Activated effector memory CD4-positive, alpha-beta T cell treated with anti-CD3 and anti-CD28 coated beads, Interleukin-2, amount 50 U/mL, for 16 hours (primary cell): Measurements from ENCODE around the gene SMYD1.

Experiments
- DNase-seq: peaks from one replicate; pipeline ENCODE4 v3.0.0-alpha.2; 2020

The SMYD1 gene

DNA sequence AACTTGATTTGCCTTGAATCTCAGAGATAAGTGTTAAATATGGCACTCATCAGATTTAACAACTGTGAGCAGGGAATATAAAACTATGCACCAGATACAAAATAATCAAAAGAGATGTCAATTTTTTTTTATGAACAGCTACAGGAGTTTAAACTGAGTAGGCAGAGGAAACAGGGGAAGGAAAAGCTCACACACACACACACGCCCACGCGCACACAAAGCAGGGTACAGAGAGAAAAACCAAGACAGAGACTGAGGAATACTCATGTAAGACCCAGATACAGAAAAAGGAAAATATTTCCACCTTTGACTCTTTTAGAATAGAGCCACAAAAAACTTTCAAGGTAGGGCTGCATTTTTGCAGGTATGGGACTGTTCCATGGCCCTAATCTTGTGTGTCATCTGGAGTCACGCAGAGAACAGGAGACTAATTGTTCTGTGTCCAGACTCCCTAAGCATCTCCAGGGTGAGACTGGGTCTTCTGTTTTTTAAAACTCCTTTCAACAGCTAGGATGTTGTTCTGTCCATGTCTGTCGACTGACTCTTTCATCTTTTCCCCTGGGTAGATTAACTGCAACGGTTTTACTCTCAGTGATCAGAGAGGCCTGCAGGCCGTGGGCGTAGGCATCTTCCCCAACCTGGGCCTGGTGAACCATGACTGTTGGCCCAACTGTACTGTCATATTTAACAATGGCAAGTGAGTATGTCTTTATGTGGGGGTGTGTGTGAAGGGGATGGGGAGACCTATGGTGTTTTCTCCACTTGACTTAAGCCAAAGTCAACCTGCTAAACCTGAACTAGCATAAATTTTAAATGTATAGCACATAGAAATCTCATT is 23.0 kb downstream of the SMYD1 start:
- DNase-seq = peak; percentile 67

DNA sequence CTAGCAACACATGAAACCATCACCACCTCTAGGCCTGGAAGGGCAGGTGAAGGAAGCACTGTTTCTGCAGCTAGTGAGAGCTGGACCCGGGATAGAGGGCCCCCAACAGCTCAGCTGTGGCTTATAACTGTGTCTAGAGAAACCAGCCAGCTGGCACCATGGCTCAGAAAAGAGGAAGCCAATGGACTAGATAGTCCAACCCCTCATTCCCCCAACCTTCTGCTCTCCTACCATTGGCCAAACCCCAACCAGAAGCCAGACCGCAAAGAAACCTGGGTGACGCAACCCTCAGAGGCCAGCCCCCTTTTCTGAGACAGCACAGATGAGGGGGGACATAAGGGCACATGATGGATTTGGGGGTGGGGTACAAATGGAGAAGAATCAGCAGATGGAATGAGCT is 24.3 kb downstream of the SMYD1 start:
- no peak for DNase-seq

DNA sequence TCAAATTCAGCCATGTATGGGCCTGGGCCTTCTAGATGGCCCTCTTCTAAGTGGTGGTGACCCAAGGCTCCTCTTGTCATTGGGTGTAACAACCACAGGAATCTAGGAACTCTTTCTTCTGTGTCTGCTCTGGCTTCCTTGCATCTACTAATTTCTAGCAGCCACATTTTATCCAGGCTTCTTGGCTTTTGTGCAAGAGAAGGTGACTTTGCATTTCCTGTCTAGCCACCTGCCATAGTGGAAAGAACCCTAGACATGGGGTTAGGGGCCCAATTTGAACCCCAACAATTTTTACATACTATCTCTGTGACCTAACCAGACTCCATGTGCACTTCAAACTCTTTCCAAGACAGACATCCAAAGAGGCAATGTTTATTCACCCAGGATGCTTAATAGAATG is 25.1 kb downstream of the SMYD1 start:
- no peak for DNase-seq

- DNase-seq = no peak
Observed at GRCh38 chr2:88095022-88095421, 27.4 kb downstream of the SMYD1 start.

GRCh38 chr2:88096708-88097107 is 29.1 kb downstream of the SMYD1 start:
- no peak for DNase-seq

- no peak for DNase-seq
Observed at GRCh38 chr2:88097192-88097591, 29.6 kb downstream of the SMYD1 start.

GRCh38 chr2:88097891-88098557 is 30.4 kb downstream of the SMYD1 start:
- no peak for DNase-seq

DNA sequence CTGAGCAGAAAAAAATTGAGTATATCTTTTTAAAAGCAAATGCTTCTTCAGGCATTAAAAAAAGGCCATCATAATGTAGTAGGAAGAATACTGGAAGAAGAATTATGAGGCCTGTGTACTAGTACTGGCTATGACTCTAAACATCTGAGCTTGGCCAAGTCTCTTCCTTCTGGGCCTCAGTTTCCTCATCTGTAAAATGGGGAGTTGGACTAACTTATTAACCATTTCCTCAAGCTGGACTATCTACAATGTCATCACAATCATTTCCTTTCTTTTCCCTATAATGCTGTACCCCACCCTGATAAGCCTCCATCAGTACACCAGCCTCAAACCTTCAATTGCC is 30.9 kb downstream of the SMYD1 start:
- DNase-seq = no peak

- DNase-seq = no peak
Observed at GRCh38 chr2:88099798-88100488, 32.3 kb downstream of the SMYD1 start.

DNA sequence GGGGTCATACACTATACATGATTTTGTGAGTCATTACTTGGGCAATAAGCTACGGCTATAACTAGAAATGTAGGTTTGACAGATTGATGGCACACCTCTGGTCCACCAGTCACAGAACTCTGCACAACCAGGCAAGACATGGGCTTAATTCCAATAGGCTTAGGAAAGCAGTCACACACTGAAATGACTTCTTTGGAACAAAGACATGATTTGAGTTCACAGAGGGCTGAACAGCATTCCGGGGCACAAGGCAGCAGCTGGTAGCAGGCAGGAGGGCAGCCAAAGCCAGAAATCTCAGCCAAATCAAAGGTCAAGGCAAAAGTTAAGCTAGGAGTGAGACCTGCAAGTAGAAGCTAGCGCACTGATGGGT is 32.8 kb downstream of the SMYD1 start:
- DNase-seq = no peak

DNA sequence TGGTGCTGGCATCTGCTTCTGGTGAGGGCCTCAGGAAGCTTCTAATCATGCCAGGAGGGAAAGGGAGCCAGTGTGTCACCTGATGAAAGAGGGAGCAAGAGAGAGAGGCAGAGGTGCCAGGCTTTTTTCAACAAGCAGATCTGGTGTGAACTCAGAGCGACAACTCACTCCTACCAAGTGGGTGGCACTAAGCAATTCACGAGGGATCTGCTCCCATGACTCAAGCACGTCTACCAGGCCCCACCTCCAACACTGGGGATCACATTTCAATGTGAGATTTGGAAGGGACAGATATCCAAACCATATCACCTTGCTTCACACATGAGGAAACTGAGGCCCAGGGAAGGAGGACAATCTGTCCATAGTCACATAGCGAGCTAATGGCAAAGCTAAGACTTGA is 41.2 kb downstream of the SMYD1 start:
- no peak for DNase-seq

DNA sequence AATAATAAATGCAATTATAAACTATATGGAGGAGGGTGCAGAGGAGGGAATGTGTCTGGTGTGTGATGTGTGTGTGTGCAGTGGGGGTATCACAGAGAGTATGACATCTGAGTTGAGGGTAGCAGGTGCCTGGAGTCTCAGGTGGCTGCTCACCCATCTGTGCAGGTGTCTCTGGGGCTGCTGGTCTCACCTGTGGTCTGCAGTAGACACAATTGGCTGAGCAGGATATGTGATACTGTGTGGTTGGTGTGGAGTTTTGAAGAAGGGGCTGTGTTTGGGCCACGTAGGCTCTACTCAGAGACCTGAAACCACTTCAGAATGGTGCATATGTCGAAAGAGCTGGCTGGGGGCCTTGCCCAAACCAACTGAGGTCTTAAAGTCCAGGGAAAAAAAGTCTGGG is 43.2 kb downstream of the SMYD1 start:
- no peak for DNase-seq

- no peak for DNase-seq
Observed at GRCh38 chr2:88113069-88113468, 45.4 kb downstream of the SMYD1 start.

DNA sequence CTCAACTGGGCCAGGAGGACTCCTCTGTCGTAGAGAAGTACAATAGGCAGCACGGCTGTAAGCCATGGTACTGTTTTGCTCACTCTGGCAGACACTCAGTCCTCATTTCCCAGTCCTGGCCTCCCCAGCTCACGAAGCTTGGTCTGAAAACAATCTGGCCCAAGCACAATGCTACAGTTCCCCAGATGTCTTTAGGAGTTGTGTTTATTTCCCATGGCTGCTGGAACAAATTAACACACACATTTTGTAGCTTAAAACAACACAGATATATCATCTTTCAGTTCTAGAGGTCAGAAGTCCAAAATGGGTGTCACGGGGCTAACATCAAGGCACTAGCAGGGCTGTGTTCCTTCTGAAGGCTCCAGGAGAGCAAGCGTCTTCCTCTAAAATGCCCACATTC is 47.3 kb downstream of the SMYD1 start:
- DNase-seq = no peak

- no peak for DNase-seq
Observed at GRCh38 chr2:88115825-88116518, 48.3 kb downstream of the SMYD1 start.

GRCh38 chr2:88116669-88117432 is 49.2 kb downstream of the SMYD1 start:
- no peak for DNase-seq

- no peak for DNase-seq
Observed at GRCh38 chr2:88117973-88118372, 50.3 kb downstream of the SMYD1 start.

DNA sequence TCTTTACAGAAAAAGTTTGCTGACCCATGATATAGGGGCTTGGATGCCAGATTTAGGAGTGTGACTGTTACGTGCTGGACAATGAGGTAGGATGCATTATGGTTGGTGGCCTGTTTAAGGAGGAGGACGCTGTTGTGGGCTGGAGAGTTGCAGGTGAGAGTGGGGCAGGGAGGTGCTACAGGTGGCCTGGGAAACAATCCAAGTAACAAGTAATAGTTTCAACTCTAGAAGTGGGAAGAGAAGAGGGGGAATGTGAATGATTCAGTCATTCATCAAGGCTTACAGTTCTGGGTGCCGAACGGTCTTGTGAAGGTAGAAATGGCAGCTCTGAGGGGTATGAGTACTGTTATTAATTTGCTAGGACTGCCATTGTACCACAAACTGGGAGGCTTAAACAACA is 54.1 kb downstream of the SMYD1 start:
- DNase-seq = no peak

GRCh38 chr2:88122141-88122884 is 54.7 kb downstream of the SMYD1 start:
- DNase-seq = no peak

DNA sequence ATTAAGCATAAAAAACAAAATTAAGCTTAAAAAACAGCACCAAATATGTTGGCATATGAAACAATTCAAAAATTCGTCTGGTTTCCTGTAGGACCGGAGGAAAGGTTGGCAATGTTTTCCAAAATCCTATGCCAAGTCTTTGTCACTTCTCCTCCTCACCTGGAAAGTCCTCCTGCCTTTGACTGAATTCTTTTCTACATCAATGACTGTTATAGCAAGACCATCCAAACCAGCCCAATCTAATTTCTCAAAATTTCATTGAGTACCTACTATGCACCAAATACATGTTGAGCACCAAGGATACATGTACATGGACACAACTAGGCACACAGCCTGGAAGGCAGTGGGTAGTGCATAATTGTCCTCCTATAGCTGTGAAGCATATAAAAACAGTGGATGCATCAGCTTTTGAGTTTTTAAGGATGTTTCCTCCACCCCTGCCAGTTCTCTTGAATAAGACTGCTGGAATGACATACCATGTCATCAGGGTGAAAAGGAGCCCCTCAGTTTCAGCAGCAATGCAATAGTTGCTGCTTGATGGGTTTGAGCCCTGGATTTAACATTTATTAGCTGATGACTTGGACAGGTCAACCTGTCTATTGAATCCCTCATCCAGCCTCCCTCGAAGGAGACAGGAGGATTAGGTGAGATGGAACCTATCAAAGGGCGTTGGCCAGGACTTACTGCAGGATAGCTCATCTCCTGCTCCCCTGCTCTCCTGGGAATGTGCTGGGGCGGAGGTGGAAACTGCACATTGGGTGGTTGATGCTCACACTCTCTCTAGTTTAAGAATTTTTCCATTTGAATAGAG is 55.7 kb downstream of the SMYD1 start:
- DNase-seq = no peak
